ENCODE results near the gene SPINDOC. TPM values are rescaled to one million over a fixed set of nuclear protein-coding genes. Genes with fewer than 3 reads are reported as not detected.
A peak's percentile ranks its signal among the peaks of the same experiment; 100 is the strongest.

SPINDOC gene
- total and polyA plus RNA-seq, 4 donors: 0.42 to 3.8 (median 2.9) TPM

DNA sequence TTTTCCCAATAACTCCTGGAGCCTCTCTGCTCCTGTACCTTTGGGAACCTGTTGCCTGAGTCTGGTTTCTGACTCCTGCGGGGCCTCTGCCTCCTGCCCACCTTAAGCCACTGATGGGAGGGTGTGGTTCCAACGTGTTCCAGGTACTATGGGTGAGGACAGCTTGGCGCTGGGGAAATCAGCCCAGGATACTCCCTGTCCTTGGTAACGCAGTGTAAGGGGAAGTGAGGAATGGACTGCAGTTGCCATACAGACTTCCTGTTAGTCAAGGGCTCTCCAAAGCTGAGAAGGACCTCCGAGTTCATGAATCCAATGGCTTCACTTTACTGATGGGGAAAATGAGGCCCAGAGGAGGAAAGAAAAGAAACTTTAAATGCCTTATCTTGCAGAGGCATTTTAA, 24.5 kb downstream of the SPINDOC start:
- TF ChIP-seq, protein P1, sequence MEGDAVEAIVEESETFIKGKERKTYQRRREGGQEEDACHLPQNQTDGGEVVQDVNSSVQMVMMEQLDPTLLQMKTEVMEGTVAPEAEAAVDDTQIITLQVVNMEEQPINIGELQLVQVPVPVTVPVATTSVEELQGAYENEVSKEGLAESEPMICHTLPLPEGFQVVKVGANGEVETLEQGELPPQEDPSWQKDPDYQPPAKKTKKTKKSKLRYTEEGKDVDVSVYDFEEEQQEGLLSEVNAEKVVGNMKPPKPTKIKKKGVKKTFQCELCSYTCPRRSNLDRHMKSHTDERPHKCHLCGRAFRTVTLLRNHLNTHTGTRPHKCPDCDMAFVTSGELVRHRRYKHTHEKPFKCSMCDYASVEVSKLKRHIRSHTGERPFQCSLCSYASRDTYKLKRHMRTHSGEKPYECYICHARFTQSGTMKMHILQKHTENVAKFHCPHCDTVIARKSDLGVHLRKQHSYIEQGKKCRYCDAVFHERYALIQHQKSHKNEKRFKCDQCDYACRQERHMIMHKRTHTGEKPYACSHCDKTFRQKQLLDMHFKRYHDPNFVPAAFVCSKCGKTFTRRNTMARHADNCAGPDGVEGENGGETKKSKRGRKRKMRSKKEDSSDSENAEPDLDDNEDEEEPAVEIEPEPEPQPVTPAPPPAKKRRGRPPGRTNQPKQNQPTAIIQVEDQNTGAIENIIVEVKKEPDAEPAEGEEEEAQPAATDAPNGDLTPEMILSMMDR (IDR thresholded peaks at IDR 0.05; ENCODE audit: low read depth, low read length, missing input control): no peak
- TF ChIP-seq RAD21 (IDR thresholded peaks at IDR 0.05) (no peak), HNF4A (conservative IDR thresholded peaks at IDR 0.05) (no peak), RXRA (IDR thresholded peaks at IDR 0.05) (no peak), EGR1 (IDR thresholded peaks at IDR 0.05; ENCODE audit: low read depth in 2 of 2) (no peak), JUND (IDR thresholded peaks at IDR 0.05) (no peak), NR2F2 (IDR thresholded peaks at IDR 0.05) (no peak), FOXA1 (IDR thresholded peaks at IDR 0.05) (no peak), YY1 (IDR thresholded peaks at IDR 0.05) (no peak)
- TF ChIP-seq, protein P2, sequence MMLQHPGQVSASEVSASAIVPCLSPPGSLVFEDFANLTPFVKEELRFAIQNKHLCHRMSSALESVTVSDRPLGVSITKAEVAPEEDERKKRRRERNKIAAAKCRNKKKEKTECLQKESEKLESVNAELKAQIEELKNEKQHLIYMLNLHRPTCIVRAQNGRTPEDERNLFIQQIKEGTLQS (IDR thresholded peaks at IDR 0.05): no peak
- TF ChIP-seq, protein P3, sequence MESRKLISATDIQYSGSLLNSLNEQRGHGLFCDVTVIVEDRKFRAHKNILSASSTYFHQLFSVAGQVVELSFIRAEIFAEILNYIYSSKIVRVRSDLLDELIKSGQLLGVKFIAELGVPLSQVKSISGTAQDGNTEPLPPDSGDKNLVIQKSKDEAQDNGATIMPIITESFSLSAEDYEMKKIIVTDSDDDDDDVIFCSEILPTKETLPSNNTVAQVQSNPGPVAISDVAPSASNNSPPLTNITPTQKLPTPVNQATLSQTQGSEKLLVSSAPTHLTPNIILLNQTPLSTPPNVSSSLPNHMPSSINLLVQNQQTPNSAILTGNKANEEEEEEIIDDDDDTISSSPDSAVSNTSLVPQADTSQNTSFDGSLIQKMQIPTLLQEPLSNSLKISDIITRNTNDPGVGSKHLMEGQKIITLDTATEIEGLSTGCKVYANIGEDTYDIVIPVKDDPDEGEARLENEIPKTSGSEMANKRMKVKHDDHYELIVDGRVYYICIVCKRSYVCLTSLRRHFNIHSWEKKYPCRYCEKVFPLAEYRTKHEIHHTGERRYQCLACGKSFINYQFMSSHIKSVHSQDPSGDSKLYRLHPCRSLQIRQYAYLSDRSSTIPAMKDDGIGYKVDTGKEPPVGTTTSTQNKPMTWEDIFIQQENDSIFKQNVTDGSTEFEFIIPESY (IDR thresholded peaks at IDR 0.05): no peak
- H3K27ac ChIP-seq (ENCODE audit: low read depth in 1 of 2, low read length in 2 of 2): peak overlapping the region; percentile 79 to 85
- H3K36me3 ChIP-seq (ENCODE audit: control insufficient read depth in 4 of 4, insufficient read depth in 3 of 4, low read depth in 1 of 4, low read length in 3 of 4): no peaks in the 10 kb centered on the region
- H3K9ac ChIP-seq (ENCODE audit: low read depth in 1 of 2, low read length in 2 of 2): peak overlapping the region; percentile 73 to 90
- H3K9me3 ChIP-seq (ENCODE audit: control insufficient read depth in 4 of 4, low read length in 3 of 4): no peaks in the 10 kb centered on the region
- H3K27me3 ChIP-seq (ENCODE audit: control insufficient read depth in 4 of 4, insufficient read depth in 4 of 4, low read length in 3 of 4): no peaks in the 10 kb centered on the region
- no peak overlapping the region for H3K4me3 ChIP-seq (ENCODE audit: low read depth in 1 of 3, low read length in 3 of 3)
- peaks cover 6 to 41% (median 37%) of the 10 kb centered on the region in 4 donors for H3K4me1 ChIP-seq (ENCODE audit: control insufficient read depth in 4 of 4, insufficient read depth in 4 of 4, low read length in 3 of 4)
- no peak for DNase-seq (ENCODE audit: low spot score)
- 49% methylated on average over 5 of the region's 5 CpGs for WGBS

DNA sequence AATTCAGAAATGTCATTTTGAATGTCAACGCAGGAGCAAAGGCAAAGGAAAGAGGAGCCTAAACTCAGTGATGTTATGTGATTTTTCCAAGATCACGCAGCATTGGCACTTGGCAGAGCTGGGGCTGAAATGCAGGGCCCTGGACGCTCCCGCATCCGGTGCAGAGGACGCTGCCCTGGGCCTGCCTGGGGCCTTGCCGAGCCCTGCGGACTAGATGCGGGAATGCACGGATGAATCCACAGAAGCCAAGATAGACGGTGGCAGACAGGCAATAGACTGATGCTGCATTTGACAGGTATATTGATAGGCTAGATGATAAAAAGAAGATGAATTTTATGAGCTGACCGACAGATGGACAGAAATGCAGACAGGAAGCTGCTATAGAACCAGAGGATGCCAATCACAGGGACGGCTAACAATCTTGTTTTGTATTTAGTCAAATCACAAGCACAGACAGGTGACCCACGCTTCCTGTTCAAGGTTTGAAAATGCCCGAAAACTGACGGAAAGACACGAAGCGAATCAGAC, 25.0 kb downstream of the SPINDOC start:
- Histone ChIP-seq H3K27me3 (ENCODE audit: control insufficient read depth in 4 of 4, insufficient read depth in 4 of 4, low read length in 3 of 4) (no peaks in the 10 kb centered on the region), H3K4me1 (ENCODE audit: control insufficient read depth in 4 of 4, insufficient read depth in 4 of 4, low read length in 3 of 4) (peaks cover 6 to 45% (median 40%) of the 10 kb centered on the region in 4 donors), H3K27ac (ENCODE audit: low read depth in 1 of 2, low read length in 2 of 2) (peak overlapping the region; percentile 79 to 85), H3K36me3 (ENCODE audit: control insufficient read depth in 4 of 4, insufficient read depth in 3 of 4, low read depth in 1 of 4, low read length in 3 of 4) (no peaks in the 10 kb centered on the region), H3K9ac (ENCODE audit: low read depth in 1 of 2, low read length in 2 of 2) (peak overlapping the region; percentile 73 to 90), H3K4me3 (ENCODE audit: low read depth in 1 of 3, low read length in 3 of 3) (peak overlapping the region in 2 of 3 donors; percentile 1 to 93), H3K9me3 (ENCODE audit: control insufficient read depth in 4 of 4, low read length in 3 of 4) (no peaks in the 10 kb centered on the region)
- no peak for DNase-seq (ENCODE audit: low spot score)
- WGBS: 12% methylated on average over 18 of the region's 18 CpGs
- TF ChIP-seq RAD21 (IDR thresholded peaks at IDR 0.05) (peak in 1 of 2 donors; percentile 9), HNF4A (conservative IDR thresholded peaks at IDR 0.05) (peak in 1 of 2 donors; percentile 35), JUND (IDR thresholded peaks at IDR 0.05) (no peak)
- TF ChIP-seq, protein P1 (IDR thresholded peaks at IDR 0.05; ENCODE audit: low read depth, low read length, missing input control): no peak

Measured in liver (tissue), 9 donors.